ENCODE results near the gene FBRSL1. TPM values are rescaled to one million over a fixed set of nuclear protein-coding genes. Genes with fewer than 3 reads are reported as not detected.

FBRSL1 gene
- total RNA-seq, 3 donors from 2014 or later = 3.5 to 9.8 (median 7.2) TPM

DNA sequence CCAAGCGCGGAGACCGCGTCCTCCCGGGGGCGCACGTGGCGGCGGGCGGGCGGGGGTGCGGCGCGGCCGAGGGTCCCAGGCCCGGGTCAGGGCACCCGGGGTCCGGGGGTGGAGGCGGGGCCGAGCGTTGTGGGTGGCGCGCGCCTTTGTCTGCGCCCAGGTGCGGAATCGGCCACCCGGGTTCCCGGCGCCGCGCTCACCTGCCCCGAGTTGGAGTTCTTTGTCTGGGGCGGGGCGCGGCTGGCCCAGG lies 70.3 kb downstream of the FBRSL1 start:
- intact Hi-C loops (cut with DNase I; ENCODE audit: low total_unique reads) = no loop called here
- Histone ChIP-seq H3K4me3 (peak overlapping the region; percentile 57 to 78 (median 69)), H3K36me3 (no peaks in the 10 kb centered on the region), H3K4me1 (no peaks in the 10 kb centered on the region), H3K9me3 (no peaks in the 10 kb centered on the region), H3K27ac (no peak overlapping the region), H3K27me3 (no peaks in the 10 kb centered on the region)
- no peak for TF ChIP-seq POLR2AphosphoS5 (IDR thresholded peaks at IDR 0.05)
- TF ChIP-seq, protein P1, sequence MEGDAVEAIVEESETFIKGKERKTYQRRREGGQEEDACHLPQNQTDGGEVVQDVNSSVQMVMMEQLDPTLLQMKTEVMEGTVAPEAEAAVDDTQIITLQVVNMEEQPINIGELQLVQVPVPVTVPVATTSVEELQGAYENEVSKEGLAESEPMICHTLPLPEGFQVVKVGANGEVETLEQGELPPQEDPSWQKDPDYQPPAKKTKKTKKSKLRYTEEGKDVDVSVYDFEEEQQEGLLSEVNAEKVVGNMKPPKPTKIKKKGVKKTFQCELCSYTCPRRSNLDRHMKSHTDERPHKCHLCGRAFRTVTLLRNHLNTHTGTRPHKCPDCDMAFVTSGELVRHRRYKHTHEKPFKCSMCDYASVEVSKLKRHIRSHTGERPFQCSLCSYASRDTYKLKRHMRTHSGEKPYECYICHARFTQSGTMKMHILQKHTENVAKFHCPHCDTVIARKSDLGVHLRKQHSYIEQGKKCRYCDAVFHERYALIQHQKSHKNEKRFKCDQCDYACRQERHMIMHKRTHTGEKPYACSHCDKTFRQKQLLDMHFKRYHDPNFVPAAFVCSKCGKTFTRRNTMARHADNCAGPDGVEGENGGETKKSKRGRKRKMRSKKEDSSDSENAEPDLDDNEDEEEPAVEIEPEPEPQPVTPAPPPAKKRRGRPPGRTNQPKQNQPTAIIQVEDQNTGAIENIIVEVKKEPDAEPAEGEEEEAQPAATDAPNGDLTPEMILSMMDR (IDR thresholded peaks at IDR 0.05) = no peak
- no peak for DNase-seq (ENCODE audit: low spot score in 2 of 2)

DNA sequence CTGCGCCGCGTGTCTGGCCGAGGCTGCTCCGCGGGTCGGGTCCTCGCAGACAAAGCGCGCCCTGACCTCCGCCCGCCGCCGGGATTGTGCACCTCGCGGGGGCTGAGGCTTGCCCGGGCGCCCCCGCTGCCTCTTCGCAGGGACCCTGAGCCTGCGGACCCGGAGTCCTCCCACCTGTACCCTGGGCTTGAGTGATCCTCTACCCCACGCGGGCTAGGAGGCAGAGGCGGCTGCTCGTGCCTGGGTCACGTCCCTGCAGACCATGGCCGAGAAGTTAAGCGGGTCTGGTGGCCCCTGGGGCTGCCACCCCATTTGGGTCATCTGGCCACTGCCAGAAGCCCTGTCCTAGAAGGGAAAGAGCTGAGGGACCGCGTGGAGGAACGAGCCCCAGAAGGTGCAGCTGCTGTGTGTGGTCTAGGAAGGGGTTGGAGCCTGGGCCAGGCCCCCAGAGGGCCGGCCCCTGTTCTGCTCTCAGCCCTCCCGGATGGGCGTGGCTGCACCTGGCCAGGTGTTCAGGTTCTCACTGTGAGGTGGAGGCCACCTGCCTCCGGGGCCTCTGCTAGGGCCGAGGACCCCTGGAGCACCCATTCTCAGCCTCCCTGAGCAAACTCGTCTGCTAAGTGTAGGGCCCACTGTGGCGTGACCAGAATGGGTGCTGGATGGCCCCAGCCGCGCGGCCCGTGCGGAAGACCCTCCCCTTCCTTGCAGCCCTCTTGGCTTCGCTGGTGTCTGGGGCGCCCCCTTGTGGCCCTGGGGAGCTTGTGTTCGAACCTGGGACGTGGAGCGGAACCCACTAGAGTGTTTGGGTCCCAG lies 70.9 kb downstream of the FBRSL1 start:
- H3K9me3 ChIP-seq = no peaks in the 10 kb centered on the region
- no peaks in the 10 kb centered on the region for H3K27me3 ChIP-seq
- peak overlapping the region; percentile 57 to 78 (median 69) for H3K4me3 ChIP-seq
- H3K27ac ChIP-seq = no peak overlapping the region
- H3K4me1 ChIP-seq = no peaks in the 10 kb centered on the region
- H3K36me3 ChIP-seq = no peaks in the 10 kb centered on the region
- intact Hi-C loops (cut with DNase I; ENCODE audit: low total_unique reads) = no loop called here
- no peak for DNase-seq (ENCODE audit: low spot score in 2 of 2)
- TF ChIP-seq, protein P1 (IDR thresholded peaks at IDR 0.05) = peak in 2 of 3 donors; percentile 49 to 60
- TF ChIP-seq POLR2A (IDR thresholded peaks at IDR 0.05) (no peak), POLR2AphosphoS5 (IDR thresholded peaks at IDR 0.05) (no peak)

Other genes starting within 250 kb of the FBRSL1 start
- gene GALNT9, start 160.6 kb upstream of the FBRSL1 start, total RNA-seq = 1 to 10 TPM in 1 of 3 donors, not detected in 2; 2.9 TPM
- under 1 TPM in 1 of 3 donors, not detected in 2; 0.59 TPM for gene LRCOL1, start 120.4 kb downstream of the FBRSL1 start, total RNA-seq
- gene P2RX2, start 128.6 kb downstream of the FBRSL1 start, total RNA-seq = under 1 TPM in 2 of 3 donors, not detected in 1; 0.29 to 0.48 TPM
- gene POLE, start 197.2 kb downstream of the FBRSL1 start, total RNA-seq = 10 to 100 TPM; 36.5 to 51.5 (median 43.5) TPM
- 10 to 100 TPM; 29.0 to 50.9 (median 31.8) TPM for gene PXMP2, start 197.4 kb downstream of the FBRSL1 start, total RNA-seq
- 10 to 100 TPM; 20.2 to 38.0 (median 22.8) TPM for gene PGAM5, start 220.7 kb downstream of the FBRSL1 start, total RNA-seq

Measured in breast epithelium (tissue), 4 donors.